GM12801 (cell line): ENCODE measurements around the gene SLC22A23.

Experiments used
- TF ChIP-seq, protein P1 (sequence below): IDR thresholded peaks from one replicate; pipeline ENCODE4 v1.5.1; 2011; ENCODE audit warnings: control low read depth; ENCODE audit not compliant: insufficient read length; ENCODE audit errors: extremely low read depth

Gene SLC22A23

GRCh38 chr6:3309391-3310050, 147.3 kb downstream of the SLC22A23 start:
- TF ChIP-seq, protein P1, sequence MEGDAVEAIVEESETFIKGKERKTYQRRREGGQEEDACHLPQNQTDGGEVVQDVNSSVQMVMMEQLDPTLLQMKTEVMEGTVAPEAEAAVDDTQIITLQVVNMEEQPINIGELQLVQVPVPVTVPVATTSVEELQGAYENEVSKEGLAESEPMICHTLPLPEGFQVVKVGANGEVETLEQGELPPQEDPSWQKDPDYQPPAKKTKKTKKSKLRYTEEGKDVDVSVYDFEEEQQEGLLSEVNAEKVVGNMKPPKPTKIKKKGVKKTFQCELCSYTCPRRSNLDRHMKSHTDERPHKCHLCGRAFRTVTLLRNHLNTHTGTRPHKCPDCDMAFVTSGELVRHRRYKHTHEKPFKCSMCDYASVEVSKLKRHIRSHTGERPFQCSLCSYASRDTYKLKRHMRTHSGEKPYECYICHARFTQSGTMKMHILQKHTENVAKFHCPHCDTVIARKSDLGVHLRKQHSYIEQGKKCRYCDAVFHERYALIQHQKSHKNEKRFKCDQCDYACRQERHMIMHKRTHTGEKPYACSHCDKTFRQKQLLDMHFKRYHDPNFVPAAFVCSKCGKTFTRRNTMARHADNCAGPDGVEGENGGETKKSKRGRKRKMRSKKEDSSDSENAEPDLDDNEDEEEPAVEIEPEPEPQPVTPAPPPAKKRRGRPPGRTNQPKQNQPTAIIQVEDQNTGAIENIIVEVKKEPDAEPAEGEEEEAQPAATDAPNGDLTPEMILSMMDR: no peak

GRCh38 chr6:3308106-3308505, 148.7 kb downstream of the SLC22A23 start:
- TF ChIP-seq, protein P1: no peak

GRCh38 chr6:3307436-3307835, 149.4 kb downstream of the SLC22A23 start:
- TF ChIP-seq, protein P1: no peak

DNA sequence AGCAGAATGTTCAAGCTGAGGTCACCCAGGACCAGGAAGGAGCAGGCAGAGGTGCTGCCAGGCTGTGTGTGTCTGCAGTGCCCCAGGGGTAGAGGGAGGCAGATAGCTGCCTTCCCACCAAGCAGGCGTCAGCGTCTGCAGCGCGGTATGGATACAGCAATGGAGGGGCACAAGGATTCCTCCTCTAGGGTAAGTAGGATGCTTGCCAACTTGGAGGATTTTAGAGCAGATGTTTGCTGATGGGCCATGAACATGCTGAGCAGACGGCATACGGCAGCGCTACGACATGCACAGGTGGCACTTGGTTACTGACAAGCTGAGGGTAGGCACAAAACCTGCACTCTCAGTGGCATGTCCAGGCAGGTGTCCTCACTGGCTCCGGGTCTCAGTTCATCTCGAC, 150.0 kb downstream of the SLC22A23 start:
- TF ChIP-seq, protein P1: no peak

DNA sequence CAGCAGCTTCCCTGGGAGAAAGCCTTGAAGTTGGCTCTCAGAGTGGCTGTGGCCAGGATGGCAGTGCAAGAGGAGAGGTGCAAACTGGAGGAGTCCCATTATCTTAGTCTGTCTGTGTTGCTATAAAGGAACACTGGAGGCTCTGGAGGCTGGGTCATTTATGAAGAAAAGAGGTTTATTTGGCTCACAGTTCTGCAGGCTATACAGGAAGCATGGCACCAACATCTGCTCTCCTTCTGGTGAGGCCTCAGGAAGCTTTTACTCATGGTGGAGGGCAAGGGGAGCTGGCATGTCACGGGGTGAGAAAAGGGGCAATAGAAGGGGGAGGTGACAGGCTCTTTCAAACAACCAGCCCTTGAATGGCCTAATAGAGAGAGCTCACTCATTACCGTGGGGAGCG, 151.0 kb downstream of the SLC22A23 start:
- TF ChIP-seq, protein P1: no peak

DNA sequence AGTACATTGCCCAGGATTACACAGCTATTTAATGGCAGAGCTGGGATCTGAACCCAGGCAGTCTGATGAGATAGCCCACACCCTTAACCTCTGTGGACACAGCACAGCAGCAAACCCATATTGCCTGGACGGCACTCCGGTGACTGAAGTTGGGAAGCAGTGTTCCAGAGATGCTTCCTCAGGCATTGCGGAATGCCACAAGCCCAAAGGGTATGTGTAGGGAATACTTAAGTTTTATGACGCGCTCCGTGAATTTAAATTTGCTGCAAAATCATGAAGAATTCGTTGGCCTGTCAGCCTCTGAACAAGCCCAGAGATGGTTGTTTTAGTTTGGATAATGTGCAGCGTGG, 151.7 kb downstream of the SLC22A23 start:
- TF ChIP-seq, protein P1: no peak

- TF ChIP-seq, protein P1: no peak
Observed at GRCh38 chr6:3304500-3305215, 152.2 kb downstream of the SLC22A23 start.
